ENCODE data around the gene RFT1. TPM values are rescaled to one million over a fixed set of nuclear protein-coding genes. Genes with fewer than 3 reads are reported as not detected.

The RFT1 gene
- total and polyA plus RNA-seq, 2 experiments from 2014 or later = 11.3 to 13.3 TPM

DNA sequence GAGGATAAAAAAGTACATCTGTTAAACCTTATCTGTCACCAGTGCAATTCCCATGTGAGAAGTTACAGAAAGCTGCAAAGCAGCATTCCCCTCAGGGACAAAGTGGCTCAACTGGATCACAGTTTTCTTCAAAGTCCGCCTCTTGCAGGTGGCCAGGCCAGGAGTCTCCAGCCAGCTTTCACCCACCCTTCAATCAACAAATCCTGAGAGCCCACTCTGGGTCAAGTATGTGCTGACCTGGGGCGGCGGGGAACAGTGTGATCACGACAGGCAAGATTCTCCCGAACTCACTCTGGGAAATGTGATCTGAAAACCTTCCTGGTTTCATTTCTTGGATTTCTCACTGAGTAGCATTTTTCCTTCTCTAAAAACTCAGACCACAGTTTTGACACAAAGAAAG lies 39.2 kb downstream of the RFT1 start (continued):
- TF ChIP-seq EZH2 (IDR thresholded peaks at IDR 0.05; ENCODE audit: low read depth, unreplicated experiment) (no peak), CREB1 (CRISPR knock-in tag; IDR thresholded peaks at IDR 0.05; ENCODE audit: low read depth) (no peak)
- TF ChIP-seq, protein P1, sequence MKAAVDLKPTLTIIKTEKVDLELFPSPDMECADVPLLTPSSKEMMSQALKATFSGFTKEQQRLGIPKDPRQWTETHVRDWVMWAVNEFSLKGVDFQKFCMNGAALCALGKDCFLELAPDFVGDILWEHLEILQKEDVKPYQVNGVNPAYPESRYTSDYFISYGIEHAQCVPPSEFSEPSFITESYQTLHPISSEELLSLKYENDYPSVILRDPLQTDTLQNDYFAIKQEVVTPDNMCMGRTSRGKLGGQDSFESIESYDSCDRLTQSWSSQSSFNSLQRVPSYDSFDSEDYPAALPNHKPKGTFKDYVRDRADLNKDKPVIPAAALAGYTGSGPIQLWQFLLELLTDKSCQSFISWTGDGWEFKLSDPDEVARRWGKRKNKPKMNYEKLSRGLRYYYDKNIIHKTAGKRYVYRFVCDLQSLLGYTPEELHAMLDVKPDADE (IDR thresholded peaks at IDR 0.05) = no peak

DNA sequence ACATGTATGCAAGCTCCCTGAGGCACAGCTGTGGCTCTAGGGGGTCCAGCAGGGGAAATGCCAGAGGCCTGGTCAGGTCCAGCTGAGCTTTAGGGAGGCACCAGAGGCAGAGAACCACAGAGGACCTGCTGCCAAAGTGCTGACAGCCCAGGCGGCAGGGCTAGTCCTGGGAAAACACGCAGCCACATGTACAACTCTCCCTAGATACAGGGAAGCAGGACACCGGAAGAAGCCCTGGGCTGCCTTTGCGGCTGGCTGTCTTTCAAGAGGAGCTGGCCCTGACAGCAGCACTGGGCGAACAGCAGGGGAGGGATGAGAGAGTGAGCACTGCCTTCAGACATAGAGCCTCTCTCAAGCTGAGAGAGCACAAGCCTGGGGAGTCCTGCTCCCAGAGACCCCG lies 40.7 kb downstream of the RFT1 start:
- ATAC-seq = no peak
- Mint-ChIP-seq H3K27me3 (ENCODE audit: insufficient read depth, low read depth, poor library complexity) (peaks cover 7% of the 10 kb centered on the region), H3K9me3 (no peaks in the 10 kb centered on the region), H3K36me3 (ENCODE audit: low read depth) (no peaks in the 10 kb centered on the region), H3K4me3 (no peak overlapping the region), H3K4me1 (peaks cover 2% of the 10 kb centered on the region; the same call in 1 of the 3 replicates), H3K27ac (no peak overlapping the region)
- no peak for DNase-seq (ENCODE audit: low spot score)
- H3K79me2 ChIP-seq (replicated peaks; ENCODE audit: insufficient read depth) = no peaks in the 10 kb centered on the region
- no peaks in the 10 kb centered on the region for H3K27me3 ChIP-seq (ENCODE audit: insufficient read depth)
- H3F3A ChIP-seq (replicated peaks; ENCODE audit: low read depth) = 0 out of 2 replicates have a peak, but pooled peaks cover 4% of the 10 kb centered on the region
- H3K4me3 ChIP-seq = no peak overlapping the region
- H4K20me1 ChIP-seq (replicated peaks; ENCODE audit: insufficient read depth) = no peaks in the 10 kb centered on the region; the same call in 1 of the 2 replicates
- no peaks in the 10 kb centered on the region for H3K36me3 ChIP-seq (ENCODE audit: insufficient read depth)
- no peak overlapping the region for H3K4me2 ChIP-seq
- no peaks in the 10 kb centered on the region for H3K9me2 ChIP-seq (ENCODE audit: insufficient read depth)
- H3K27ac ChIP-seq (ENCODE audit: low read depth) = no peak overlapping the region
- TF ChIP-seq POLR2AphosphoS5 (IDR thresholded peaks at IDR 0.05; ENCODE audit: low read depth) = no peak
- TF ChIP-seq, protein P2, sequence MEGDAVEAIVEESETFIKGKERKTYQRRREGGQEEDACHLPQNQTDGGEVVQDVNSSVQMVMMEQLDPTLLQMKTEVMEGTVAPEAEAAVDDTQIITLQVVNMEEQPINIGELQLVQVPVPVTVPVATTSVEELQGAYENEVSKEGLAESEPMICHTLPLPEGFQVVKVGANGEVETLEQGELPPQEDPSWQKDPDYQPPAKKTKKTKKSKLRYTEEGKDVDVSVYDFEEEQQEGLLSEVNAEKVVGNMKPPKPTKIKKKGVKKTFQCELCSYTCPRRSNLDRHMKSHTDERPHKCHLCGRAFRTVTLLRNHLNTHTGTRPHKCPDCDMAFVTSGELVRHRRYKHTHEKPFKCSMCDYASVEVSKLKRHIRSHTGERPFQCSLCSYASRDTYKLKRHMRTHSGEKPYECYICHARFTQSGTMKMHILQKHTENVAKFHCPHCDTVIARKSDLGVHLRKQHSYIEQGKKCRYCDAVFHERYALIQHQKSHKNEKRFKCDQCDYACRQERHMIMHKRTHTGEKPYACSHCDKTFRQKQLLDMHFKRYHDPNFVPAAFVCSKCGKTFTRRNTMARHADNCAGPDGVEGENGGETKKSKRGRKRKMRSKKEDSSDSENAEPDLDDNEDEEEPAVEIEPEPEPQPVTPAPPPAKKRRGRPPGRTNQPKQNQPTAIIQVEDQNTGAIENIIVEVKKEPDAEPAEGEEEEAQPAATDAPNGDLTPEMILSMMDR (conservative IDR thresholded peaks at IDR 0.05; ENCODE audit: low read depth in 2 of 2) = no peak
- TF ChIP-seq, protein P3, sequence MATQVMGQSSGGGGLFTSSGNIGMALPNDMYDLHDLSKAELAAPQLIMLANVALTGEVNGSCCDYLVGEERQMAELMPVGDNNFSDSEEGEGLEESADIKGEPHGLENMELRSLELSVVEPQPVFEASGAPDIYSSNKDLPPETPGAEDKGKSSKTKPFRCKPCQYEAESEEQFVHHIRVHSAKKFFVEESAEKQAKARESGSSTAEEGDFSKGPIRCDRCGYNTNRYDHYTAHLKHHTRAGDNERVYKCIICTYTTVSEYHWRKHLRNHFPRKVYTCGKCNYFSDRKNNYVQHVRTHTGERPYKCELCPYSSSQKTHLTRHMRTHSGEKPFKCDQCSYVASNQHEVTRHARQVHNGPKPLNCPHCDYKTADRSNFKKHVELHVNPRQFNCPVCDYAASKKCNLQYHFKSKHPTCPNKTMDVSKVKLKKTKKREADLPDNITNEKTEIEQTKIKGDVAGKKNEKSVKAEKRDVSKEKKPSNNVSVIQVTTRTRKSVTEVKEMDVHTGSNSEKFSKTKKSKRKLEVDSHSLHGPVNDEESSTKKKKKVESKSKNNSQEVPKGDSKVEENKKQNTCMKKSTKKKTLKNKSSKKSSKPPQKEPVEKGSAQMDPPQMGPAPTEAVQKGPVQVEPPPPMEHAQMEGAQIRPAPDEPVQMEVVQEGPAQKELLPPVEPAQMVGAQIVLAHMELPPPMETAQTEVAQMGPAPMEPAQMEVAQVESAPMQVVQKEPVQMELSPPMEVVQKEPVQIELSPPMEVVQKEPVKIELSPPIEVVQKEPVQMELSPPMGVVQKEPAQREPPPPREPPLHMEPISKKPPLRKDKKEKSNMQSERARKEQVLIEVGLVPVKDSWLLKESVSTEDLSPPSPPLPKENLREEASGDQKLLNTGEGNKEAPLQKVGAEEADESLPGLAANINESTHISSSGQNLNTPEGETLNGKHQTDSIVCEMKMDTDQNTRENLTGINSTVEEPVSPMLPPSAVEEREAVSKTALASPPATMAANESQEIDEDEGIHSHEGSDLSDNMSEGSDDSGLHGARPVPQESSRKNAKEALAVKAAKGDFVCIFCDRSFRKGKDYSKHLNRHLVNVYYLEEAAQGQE (IDR thresholded peaks at IDR 0.05; ENCODE audit: unreplicated experiment) = no peak
- no peak overlapping the region for H2AFZ ChIP-seq
- H3K4me1 ChIP-seq (ENCODE audit: insufficient read depth) = no peaks in the 10 kb centered on the region

DNA sequence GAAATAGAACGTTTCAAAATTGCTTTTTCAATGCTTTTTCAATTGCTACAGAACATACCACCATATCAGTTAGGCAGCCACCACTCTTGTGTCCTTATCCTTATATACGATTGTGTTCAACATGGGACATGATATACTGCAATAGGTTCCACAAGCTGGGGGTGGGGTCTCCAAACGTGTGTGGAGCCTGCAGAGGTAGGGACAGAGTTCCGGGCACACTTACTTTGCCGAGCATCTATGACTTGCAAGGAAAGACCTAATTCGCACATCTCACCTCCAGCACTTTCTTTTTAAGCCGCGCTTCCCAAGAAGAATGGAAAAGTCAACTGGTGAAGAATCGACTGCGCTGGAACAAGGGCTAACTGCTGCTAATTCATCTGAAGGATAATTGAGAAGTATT lies 44.8 kb downstream of the RFT1 start:
- Histone ChIP-seq H3K9me2 (ENCODE audit: insufficient read depth) (no peaks in the 10 kb centered on the region), H3K4me2 (no peak overlapping the region), H3K27ac (ENCODE audit: low read depth) (no peak overlapping the region), H3K4me3 (no peak overlapping the region), H3K27me3 (ENCODE audit: insufficient read depth) (no peaks in the 10 kb centered on the region), H2AFZ (no peak overlapping the region), H3F3A (replicated peaks; ENCODE audit: low read depth) (0 out of 2 replicates have a peak, but pooled peaks cover 4% of the 10 kb centered on the region), H4K20me1 (replicated peaks; ENCODE audit: insufficient read depth) (no peaks in the 10 kb centered on the region), H3K36me3 (ENCODE audit: insufficient read depth) (no peaks in the 10 kb centered on the region), H3K79me2 (replicated peaks; ENCODE audit: insufficient read depth) (no peaks in the 10 kb centered on the region), H3K4me1 (ENCODE audit: insufficient read depth) (no peaks in the 10 kb centered on the region)
- DNase-seq (ENCODE audit: low spot score) (no peak), ATAC-seq (no peak)
- peaks cover 2% of the 10 kb centered on the region; the same call in 1 of the 3 replicates for H3K4me1 Mint-ChIP-seq
- no peaks in the 10 kb centered on the region for H3K9me3 Mint-ChIP-seq
- H3K36me3 Mint-ChIP-seq (ENCODE audit: low read depth) = no peaks in the 10 kb centered on the region
- peak overlapping the region; percentile 30; the same call in 1 of the 2 replicates for H3K27ac Mint-ChIP-seq
- H3K4me3 Mint-ChIP-seq = no peak overlapping the region
- H3K27me3 Mint-ChIP-seq (ENCODE audit: insufficient read depth, low read depth, poor library complexity) = peaks cover 14% of the 10 kb centered on the region
- TF ChIP-seq NANOG (IDR thresholded peaks at IDR 0.05; ENCODE audit: borderline replicate concordance) = no peak
- TF ChIP-seq EZH2phosphoT487 (IDR thresholded peaks at IDR 0.05; ENCODE audit: unreplicated experiment) = no peak
- TF ChIP-seq ZNF114 (CRISPR knock-in tag; IDR thresholded peaks at IDR 0.05) = no peak
- TF ChIP-seq, protein P2 (conservative IDR thresholded peaks at IDR 0.05; ENCODE audit: low read depth in 2 of 2) = no peak
- TF ChIP-seq POLR2AphosphoS5 (IDR thresholded peaks at IDR 0.05; ENCODE audit: low read depth) = no peak
- TF ChIP-seq, protein P1 (IDR thresholded peaks at IDR 0.05) = no peak
